Activated naive CD4-positive, alpha-beta T cell treated with anti-CD3 and anti-CD28 coated beads, Interleukin-2, amount 50 U/mL, for 72 hours (primary cell): ENCODE data around the gene BSDC1. TPM values are rescaled to one million over a fixed set of nuclear protein-coding genes. Genes with fewer than 3 reads are reported as not detected.

Source experiments
- total RNA-seq, 2 donors: library from RNA; stranded (reverse); gene quantifications; one replicate each; pipeline ENCODE4 v1.2.3, GENCODE V29; 2022

The BSDC1 gene
- total RNA-seq, 2 donors from 2014 or later = 41.8 to 53.0 TPM

Other genes with a start within 250 kb of the BSDC1 start
- gene TXLNA, start 214.8 kb downstream of the BSDC1 start, total RNA-seq = 10 to 100 TPM; 71.9 to 81.7 TPM
- gene CCDC28B, start 193.8 kb downstream of the BSDC1 start, total RNA-seq = 10 to 100 TPM; 20.8 to 24.9 TPM
- 1 to 10 TPM; 4.6 to 7.2 TPM for gene IQCC, start 188.8 kb downstream of the BSDC1 start, total RNA-seq
- under 1 TPM in 1 of 2 donors, not detected in 1; 0.16 TPM for gene DCDC2B, start 185.4 kb downstream of the BSDC1 start, total RNA-seq
- 10 to 100 TPM in 1 of 2 donors, 1 to 10 TPM in 1; 7.0 to 10.7 TPM for gene TMEM234, start 172.1 kb downstream of the BSDC1 start, total RNA-seq
- gene EIF3I, start 172.0 kb downstream of the BSDC1 start, total RNA-seq = 100 to 1,000 TPM; 273 to 295 TPM
- gene FAM167B, start 147.2 kb downstream of the BSDC1 start, total RNA-seq = 1 to 10 TPM in 1 of 2 donors, under 1 TPM in 1; 0.66 to 1.1 TPM
- gene LCK, start 143.2 kb downstream of the BSDC1 start, total RNA-seq = 100 to 1,000 TPM; 208 to 284 TPM
- 100 to 1,000 TPM; 185 to 200 TPM for gene HDAC1, start 102.4 kb downstream of the BSDC1 start, total RNA-seq
- gene MARCKSL1, start 58.2 kb downstream of the BSDC1 start, total RNA-seq = 10 to 100 TPM; 10.6 to 47.0 TPM
- gene FAM229A, start 32.0 kb downstream of the BSDC1 start, total RNA-seq = 1 to 10 TPM; 6.7 to 9.7 TPM
- gene TSSK3, start 31.9 kb downstream of the BSDC1 start, total RNA-seq = 1 to 10 TPM; 1.2 to 1.7 TPM
- not detected for gene ZBTB8B, start 70.6 kb upstream of the BSDC1 start, total RNA-seq
- under 1 TPM; 0.16 to 0.18 TPM for gene ZBTB8A, start 145.0 kb upstream of the BSDC1 start, total RNA-seq